GM12878 (cell line): ENCODE measurements around the gene INCA1. TPM values are rescaled to one million over a fixed set of nuclear protein-coding genes. Genes with fewer than 3 reads are reported as not detected.

Source experiments
- BMI1 ChIP-seq: fragments of 450-650 bp; IDR thresholded peaks from 2 replicates; pipeline ENCODE4 v1.6.1; 2016; ENCODE audit warnings: mild to moderate bottlenecking, moderate library complexity, borderline replicate concordance
- CEBPB ChIP-seq, 2 experiments: fragments of 150-350 bp in 1 of 2; IDR thresholded peaks; 2 replicates each; pipeline ENCODE4 v1.6.1; 2012 to 2014; ENCODE audit warnings: low read depth in 2 of 2, low read length in 2 of 2, borderline replicate concordance in 1 of 2, inconsistent platforms in 1 of 2
- CHD2 ChIP-seq: IDR thresholded peaks from 2 replicates; pipeline ENCODE4 v1.6.1; 2011; ENCODE audit warnings: low read depth, low read length, improper control_type of control experiment, borderline replicate concordance
- CREM ChIP-seq: IDR thresholded peaks from 2 replicates; pipeline ENCODE4 v1.6.1; 2014; ENCODE audit warnings: antibody characterized with exemption, low read depth
- EED ChIP-seq: sonication (generic); IDR thresholded peaks from 2 replicates; pipeline ENCODE4 v1.6.1; 2016; ENCODE audit warnings: antibody characterized with exemption, low read depth
- EGR1 ChIP-seq, 2 experiments: IDR thresholded peaks; 1 replicate in 1 of 2; 2 replicates in 1 of 2; pipeline ENCODE4 v1.6.1; 2011 to 2012; ENCODE audit warnings: low read depth in 2 of 2, low read length in 2 of 2, borderline replicate concordance in 1 of 2, mild to moderate bottlenecking in 1 of 2, moderate library complexity in 1 of 2
- FOXM1 ChIP-seq: IDR thresholded peaks from 2 replicates; pipeline ENCODE4 v1.6.1; 2012; ENCODE audit warnings: low read depth, mild to moderate bottlenecking, inconsistent platforms, low read length, moderate library complexity
- IRF4 ChIP-seq: IDR thresholded peaks from 2 replicates; pipeline ENCODE4 v1.6.1; 2011; ENCODE audit warnings: low read depth, low read length
- KLF5 ChIP-seq: fragments of 450-650 bp; IDR thresholded peaks from 2 replicates; pipeline ENCODE4 v1.6.1; 2014; ENCODE audit warnings: mild to moderate bottlenecking; ENCODE audit not compliant: partially characterized antibody
- MEF2A ChIP-seq: IDR thresholded peaks from 2 replicates; pipeline ENCODE4 v1.6.1; 2011; ENCODE audit warnings: low read depth, mild to moderate bottlenecking, low read length, moderate library complexity; ENCODE audit not compliant: insufficient read depth
- MLLT1 ChIP-seq: fragments of 450-650 bp; IDR thresholded peaks from 2 replicates; pipeline ENCODE4 v1.6.1; 2016; ENCODE audit warnings: mild to moderate bottlenecking
- MTA3 ChIP-seq: IDR thresholded peaks from 2 replicates; pipeline ENCODE4 v1.6.1; 2012; ENCODE audit warnings: low read length, inconsistent platforms, borderline replicate concordance
- NFIC ChIP-seq: IDR thresholded peaks from 2 replicates; pipeline ENCODE4 v1.6.1; 2012; ENCODE audit warnings: low read depth, mild to moderate bottlenecking, inconsistent platforms, low read length, moderate library complexity
- PKNOX1 ChIP-seq: fragments of 450-650 bp; IDR thresholded peaks from 2 replicates; pipeline ENCODE4 v1.6.1; 2016; ENCODE audit warnings: mild to moderate bottlenecking
- POLR2AphosphoS2 ChIP-seq: IDR thresholded peaks from 2 replicates; pipeline ENCODE4 v1.6.1; 2011; ENCODE audit warnings: low read depth, mild to moderate bottlenecking, low read length, improper control_type of control experiment, moderate library complexity
- RAD51 ChIP-seq: fragments of 450-650 bp; IDR thresholded peaks from 2 replicates; pipeline ENCODE4 v1.6.1; 2016; ENCODE audit warnings: moderate library complexity, mild to moderate bottlenecking, inconsistent platforms
- SKIL ChIP-seq: fragments of 450-650 bp; IDR thresholded peaks from 2 replicates; pipeline ENCODE4 v1.6.1; 2017; ENCODE audit warnings: mild to moderate bottlenecking, low read depth, inconsistent platforms; ENCODE audit not compliant: poor library complexity, severe bottlenecking
- SMAD1 ChIP-seq: fragments of 450-650 bp; IDR thresholded peaks from 2 replicates; pipeline ENCODE4 v1.6.1; 2018; ENCODE audit warnings: mild to moderate bottlenecking, low read depth; ENCODE audit not compliant: partially characterized antibody
- SUZ12 ChIP-seq: fragments of 200-600 bp; sonication (generic); IDR thresholded peaks from one replicate; pipeline ENCODE4 v1.6.1; 2018; ENCODE audit warnings: antibody characterized with exemption, mild to moderate bottlenecking; ENCODE audit not compliant: unreplicated experiment
- YBX1 ChIP-seq: fragments of 450-650 bp; IDR thresholded peaks from 2 replicates; pipeline ENCODE4 v1.6.1; 2016; ENCODE audit warnings: antibody characterized with exemption
- ZBTB11 ChIP-seq: fragments of 450-650 bp; formaldehyde crosslinking; IDR thresholded peaks from 2 replicates; pipeline ENCODE4 v1.5.0; 2022; ENCODE audit warnings: mild to moderate bottlenecking, missing genetic modification characterization
- ZZZ3 ChIP-seq: IDR thresholded peaks from 2 replicates; pipeline ENCODE4 v1.6.1; 2011; ENCODE audit warnings: low read depth; ENCODE audit not compliant: control insufficient read depth, insufficient read length
- polyA plus RNA-seq, 11 experiments: library from polyadenylated mRNA; depleted of rRNA in 4 of 11; unstranded in 6 of 11; stranded (reverse) in 5 of 11; fragments of >200 nt; fragmentation: Nextera tagmentation in 4 of 11; fragmentation: Illumina TruSeq in 1 of 11; extraction: Ambion mirVana in 4 of 11; extraction: Trizol in 1 of 11; gene quantifications; 1 replicate in 1 of 11; 2 replicates in 10 of 11; pipeline versions ENCODE4 v1.2.1 to v1.2.3, GENCODE V29; 2011 to 2016; ENCODE audit warnings: inconsistent platforms in 2 of 11, missing spikeins in 2 of 11, low read depth in 1 of 11
- total RNA-seq, 4 experiments: library from RNA; depleted of rRNA in 3 of 4; stranded (reverse); fragments of >200 nt in 3 of 4; fragmentation: Illumina TruSeq in 1 of 4; extraction: Trizol in 1 of 4; gene quantifications; 2 replicates each; pipeline versions ENCODE4 v1.2.1 to v1.2.3, GENCODE V29; 2013 to 2021

Gene INCA1
- total and polyA plus RNA-seq, 10 of the 15 experiments (the other 5 are each of a cell fraction or from before 2014, with no cell fraction given), result 0.19 to 1.8 (median 0.45) TPM

- TF ChIP-seq SKIL, result no peak
- TF ChIP-seq MEF2A, result no peak
- no peak for TF ChIP-seq RAD51
- TF ChIP-seq PKNOX1, result no peak
- TF ChIP-seq SMAD1, result no peak
- peak; percentile 87; the same call in 1 of the 2 replicates for TF ChIP-seq EED
- TF ChIP-seq CHD2, result no peak
- TF ChIP-seq MLLT1, result no peak
- no peak; the same call in 1 of the 2 replicates for TF ChIP-seq POLR2AphosphoS2
- TF ChIP-seq EGR1 (IDR thresholded peaks at IDR 0.05; ENCODE audit: borderline replicate concordance in 1 of 2, low read depth in 2 of 2, low read length in 2 of 2), result no peak
- no peak for TF ChIP-seq BMI1
- no peak for TF ChIP-seq CREM
- no peak for TF ChIP-seq CEBPB (IDR thresholded peaks at IDR 0.05; ENCODE audit: borderline replicate concordance in 1 of 2, low read depth in 2 of 2, low read length in 2 of 2)
- TF ChIP-seq YBX1, result no peak
- TF ChIP-seq KLF5, result no peak
- no peak for TF ChIP-seq ZBTB11 (CRISPR knock-in tag)
- no peak for TF ChIP-seq IRF4
- TF ChIP-seq MTA3, result no peak
- TF ChIP-seq SUZ12, result no peak
- TF ChIP-seq FOXM1, result no peak
- TF ChIP-seq ZZZ3, result no peak
- TF ChIP-seq NFIC, result no peak
These were observed 56.6 kb downstream of the INCA1 start (continued) for GRCh38 chr17:4940555-4941318.
